Activated T-cell treated with anti-CD3 and anti-CD28 coated beads, Interleukin-2, amount 50 U/mL, for 48 hours (primary cell): Measurements from ENCODE around the gene NAA60.

Source experiments
- DNase-seq, 2 experiments: peaks; one replicate each; pipeline ENCODE4 v3.0.0-alpha.2; 2020

Gene NAA60

GRCh38 chr16:3443108-3444031, at the start of gene NAA60, which contains the start of gene ZNF597:
NAA60 (plus strand) TSS chr16:3443680; CDS start chr16:3476228, 32,548 bp downstream.
ZNF597 (minus strand) TSS chr16:3443504; CDS start chr16:3443153, 351 bp downstream.
- peak; percentile 78 to 85 for DNase-seq

- no peak for DNase-seq
Measured at GRCh38 chr16:3400446-3400778, 43.1 kb upstream of the NAA60 start.

GRCh38 chr16:3400779-3401688, 42.4 kb upstream of the NAA60 start, which contains the start of the genes ZNF174 and ZSCAN32:
ZNF174 (plus strand) TSS chr16:3401215; CDS start chr16:3402005, 790 bp downstream.
ZSCAN32 (minus strand) TSS chr16:3401004; CDS start chr16:3397557, 3,447 bp downstream.
- peak; percentile 98 to 99 for DNase-seq

GRCh38 chr16:3401719-3402397, 41.6 kb upstream of the NAA60 start:
- DNase-seq: no peak

GRCh38 chr16:3408561-3409197, 34.8 kb upstream of the NAA60 start:
- DNase-seq: no peak

GRCh38 chr16:3413730-3414379, 29.6 kb upstream of the NAA60 start:
- DNase-seq: no peak

- peak; percentile 71 to 76 for DNase-seq
Measured at GRCh38 chr16:3431779-3432219, 11.7 kb upstream of the NAA60 start.

- DNase-seq: no peak
Measured at GRCh38 chr16:3434373-3434772, 9.1 kb upstream of the NAA60 start.

- DNase-seq: no peak
Measured at GRCh38 chr16:3439637-3440036, 3.8 kb upstream of the NAA60 start.

GRCh38 chr16:3444032-3444388, 530 bp downstream of the NAA60 start:
- peak; percentile 48 to 60 for DNase-seq

- no peak for DNase-seq
Measured at GRCh38 chr16:3454093-3454492, 10.6 kb downstream of the NAA60 start.

- no peak for DNase-seq
Measured at GRCh38 chr16:3454631-3455147, 11.2 kb downstream of the NAA60 start.

GRCh38 chr16:3457434-3458252, 14.2 kb downstream of the NAA60 start:
- DNase-seq: peak; percentile 89 to 92

- peak; percentile 33 to 34 for DNase-seq
Measured at GRCh38 chr16:3458278-3458851, 14.9 kb downstream of the NAA60 start.

GRCh38 chr16:3458852-3459361, 15.4 kb downstream of the NAA60 start:
- no peak for DNase-seq

GRCh38 chr16:3459401-3460090, 16.1 kb downstream of the NAA60 start:
- DNase-seq: peak in 1 of 2 experiments; percentile 42

- no peak for DNase-seq
Measured at GRCh38 chr16:3460121-3460520, 16.6 kb downstream of the NAA60 start.

- no peak for DNase-seq
Measured at GRCh38 chr16:3460585-3460984, 17.1 kb downstream of the NAA60 start.

- peak; percentile 53 to 59 for DNase-seq
Measured at GRCh38 chr16:3461151-3461550, 17.7 kb downstream of the NAA60 start.
